Progenitor cell of endocrine pancreas (in vitro differentiated cells): ENCODE data around the gene CASP4. TPM values are rescaled to one million over a fixed set of nuclear protein-coding genes. Genes with fewer than 3 reads are reported as not detected.

ENCODE experiments used
- DNase-seq: peaks from one replicate; pipeline ENCODE4 v3.0.0; 2021; ENCODE audit warnings: low spot score; ENCODE audit not compliant: unreplicated experiment
- H3K27ac Mint-ChIP-seq: 2 replicates; pipeline ENCODE4 v1.8.0; 2021; ENCODE audit warnings: mild to moderate bottlenecking, moderate library complexity, mixed read lengths
- H3K27me3 Mint-ChIP-seq: 2 replicates; pipeline ENCODE4 v1.8.0; 2021; ENCODE audit warnings: mixed read lengths
- H3K36me3 Mint-ChIP-seq: 2 replicates; pipeline ENCODE4 v1.8.0; 2022; ENCODE audit warnings: mixed read lengths; ENCODE audit not compliant: insufficient read depth
- H3K4me1 Mint-ChIP-seq: 2 replicates; pipeline ENCODE4 v1.8.0; 2021; ENCODE audit warnings: low read depth, mixed read lengths
- H3K4me3 Mint-ChIP-seq: 2 replicates; pipeline ENCODE4 v1.8.0; 2021; ENCODE audit warnings: low read depth, mild to moderate bottlenecking, moderate library complexity, mixed read lengths
- H3K9me3 Mint-ChIP-seq: 2 replicates; pipeline ENCODE4 v1.8.0; 2021; ENCODE audit warnings: low read depth, mixed read lengths
- CTCF ChIP-seq: fragments of 200-600 bp; sonication (generic); IDR thresholded peaks from one replicate; pipeline ENCODE4 v1.5.0; 2021; ENCODE audit warnings: antibody characterized with exemption, mild to moderate bottlenecking; ENCODE audit not compliant: unreplicated experiment
- long read RNA-seq: library from polyadenylated mRNA; unstranded; transcript quantifications from one replicate; pipeline ENCODE4 v2.0.0, GENCODE V29; 2020
- total RNA-seq: library from RNA; stranded (reverse); gene quantifications from 2 replicates; pipeline ENCODE4 v1.2.1, GENCODE V29; 2021

The CASP4 gene
- total RNA-seq = 0.98 TPM in 1 of 2 replicates, not detected in the other
- long read RNA-seq = 0 reads

- peak within 1 kb of the TSS; percentile 81 for H3K27ac Mint-ChIP-seq
- H3K27me3 Mint-ChIP-seq = no peaks in the 10 kb centered on the region
These were observed at the start of gene CASP4 for GRCh38 chr11:104968355-104968855. TSS of gene CASP4 (minus strand) at chr11:104968574. CDS start at chr11:104968525, 49 bp downstream.

GRCh38 chr11:105007463-105007862, 39.1 kb upstream of the CASP4 start:
- H3K4me3 Mint-ChIP-seq = no peak overlapping the region

More at GRCh38 chr11:104968355-104968855, at the start of gene CASP4:
- Mint-ChIP-seq H3K9me3 (peaks cover 17% of the 10 kb centered on the region), H3K4me1 (peaks cover 24% of the 10 kb centered on the region), H3K4me3 (no peak within 1 kb of the TSS), H3K36me3 (no peaks in the 10 kb centered on the region)
- no peak for DNase-seq
- TF ChIP-seq CTCF = no peak

GRCh38 chr11:105005451-105005845, 37.1 kb upstream of the CASP4 start:
- Mint-ChIP-seq H3K9me3 (peaks cover 7% of the 10 kb centered on the region), H3K36me3 (no peaks in the 10 kb centered on the region), H3K4me3 (no peak overlapping the region), H3K27ac (no peak overlapping the region), H3K4me1 (no peaks in the 10 kb centered on the region), H3K27me3 (no peaks in the 10 kb centered on the region)
- DNase-seq = no peak
- TF ChIP-seq CTCF = no peak

More at GRCh38 chr11:105007463-105007862, 39.1 kb upstream of the CASP4 start:
- Mint-ChIP-seq H3K27ac (no peak overlapping the region), H3K4me1 (no peaks in the 10 kb centered on the region), H3K9me3 (no peaks in the 10 kb centered on the region), H3K36me3 (no peaks in the 10 kb centered on the region), H3K27me3 (no peaks in the 10 kb centered on the region)
- no peak for TF ChIP-seq CTCF
- no peak for DNase-seq

- H3K4me3 Mint-ChIP-seq = no peak overlapping the region
- no peak for DNase-seq
- H3K36me3 Mint-ChIP-seq = no peaks in the 10 kb centered on the region
- peaks cover 2% of the 10 kb centered on the region for H3K27me3 Mint-ChIP-seq
- no peak for TF ChIP-seq CTCF
- no peaks in the 10 kb centered on the region for H3K4me1 Mint-ChIP-seq
- H3K9me3 Mint-ChIP-seq = peaks cover 7% of the 10 kb centered on the region
- H3K27ac Mint-ChIP-seq = no peak overlapping the region
These were observed 35.6 kb upstream of the CASP4 start for GRCh38 chr11:105004021-105004420.

GRCh38 chr11:105003151-105003550, 34.8 kb upstream of the CASP4 start:
- H3K4me1 Mint-ChIP-seq = no peaks in the 10 kb centered on the region
- no peak for TF ChIP-seq CTCF
- peaks cover 7% of the 10 kb centered on the region for H3K9me3 Mint-ChIP-seq
- no peaks in the 10 kb centered on the region for H3K36me3 Mint-ChIP-seq
- peaks cover 2% of the 10 kb centered on the region for H3K27me3 Mint-ChIP-seq
- no peak overlapping the region for H3K4me3 Mint-ChIP-seq
- H3K27ac Mint-ChIP-seq = no peak overlapping the region
- no peak for DNase-seq
